ENCODE results near the gene HDAC1.

- TF ChIP-seq CTCF (IDR thresholded peaks at IDR 0.05) (no peak), ZFX (IDR thresholded peaks at IDR 0.05; ENCODE audit: borderline replicate concordance) (no peak)
Measured at GRCh38 chr1:32265846-32266245, 26.0 kb upstream of the HDAC1 start.
